Measurements from ENCODE around the gene GOLGA7B.

The GOLGA7B gene

GRCh38 chr10:97911217-97911616 is 61.6 kb downstream of the GOLGA7B start:
- WGBS, 2 donors (ENCODE audit: extremely low coverage in 2 of 2, insufficient read length in 2 of 2, insufficient replicate concordance in 1 of 2) = no CpG with 5 or more reads among the region's 5 CpGs

DNA sequence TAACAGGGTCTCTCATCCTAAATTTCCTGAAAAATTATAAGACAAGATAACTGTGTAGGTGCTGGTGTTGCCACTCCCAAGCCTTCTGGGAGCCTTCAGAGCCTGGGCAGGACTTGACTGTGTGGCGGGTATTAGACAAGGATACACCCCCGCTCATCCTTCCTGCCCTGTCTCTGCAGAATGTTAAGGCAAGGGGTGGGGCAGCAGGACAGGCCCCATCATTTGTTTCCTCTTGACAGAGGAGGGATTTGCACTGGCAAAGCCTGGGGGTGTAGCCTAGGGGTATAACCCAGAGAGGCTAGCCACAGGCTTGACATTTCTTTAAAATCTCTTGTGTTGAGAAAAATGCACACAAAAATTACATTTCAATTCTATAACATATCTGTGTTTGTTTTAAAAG is 63.5 kb downstream of the GOLGA7B start:
- no peak overlapping the region for H2BK5ac ChIP-seq (ENCODE audit: low read length)
- DNase-seq (ENCODE audit: low spot score) = no peak
- H3K27me3 ChIP-seq (ENCODE audit: control insufficient read depth in 3 of 3, insufficient read depth in 3 of 3, low read depth in 1 of 3, low read length in 3 of 3) = peaks cover 0 to 47% (median 0%) of the 10 kb centered on the region in 3 experiments
- H2AFZ ChIP-seq (ENCODE audit: low read length) = no peak overlapping the region
- H3K14ac ChIP-seq (ENCODE audit: low read length) = no peak overlapping the region
- H2AK5ac ChIP-seq (ENCODE audit: low read depth, low read length) = no peak overlapping the region
- H3K36me3 ChIP-seq (replicated peaks in 1 of 2; ENCODE audit: control insufficient read depth in 2 of 2, insufficient read depth in 2 of 2, low read length in 2 of 2) = no peaks in the 10 kb centered on the region
- no CpG with 5 or more reads among the region's 2 CpGs for WGBS, 2 donors (ENCODE audit: extremely low coverage in 2 of 2, insufficient read length in 2 of 2, insufficient replicate concordance in 1 of 2)
- H2BK15ac ChIP-seq (ENCODE audit: low read length) = no peak overlapping the region
- H2BK120ac ChIP-seq (ENCODE audit: low read depth, low read length) = no peak overlapping the region
- H3K9me3 ChIP-seq (replicated peaks in 1 of 2; ENCODE audit: control insufficient read depth in 2 of 2, insufficient read depth in 1 of 2, low read depth in 1 of 2, low read length in 2 of 2) = no peaks in the 10 kb centered on the region
- no peak overlapping the region for H3K18ac ChIP-seq (ENCODE audit: low read length)
- no peak overlapping the region for H3K4ac ChIP-seq (ENCODE audit: low read length)
- no peak overlapping the region for H3K27ac ChIP-seq (replicated peaks; ENCODE audit: low read length)
- H4K91ac ChIP-seq (ENCODE audit: low read depth, low read length, poor library complexity) = no peak overlapping the region
- H3K79me1 ChIP-seq (ENCODE audit: low read depth, low read length) = no peaks in the 10 kb centered on the region
- H2BK12ac ChIP-seq (ENCODE audit: low read length) = no peak overlapping the region
- H4K8ac ChIP-seq (ENCODE audit: low read depth, low read length) = no peak overlapping the region
- no peak overlapping the region for H3K4me2 ChIP-seq (ENCODE audit: insufficient read depth, low read length, poor library complexity, severe bottlenecking)
- no peak overlapping the region for H3K9ac ChIP-seq (ENCODE audit: low read depth, low read length, poor library complexity)
- no peak overlapping the region for H3K4me3 ChIP-seq (ENCODE audit: low read length in 2 of 2)
- H3K4me1 ChIP-seq (ENCODE audit: control insufficient read depth in 2 of 2, insufficient read depth in 1 of 2, low read depth in 1 of 2, low read length in 2 of 2) = peaks cover 0 to 5% of the 10 kb centered on the region in 2 donors
- H3K23ac ChIP-seq (ENCODE audit: low read depth, low read length, poor library complexity) = no peak overlapping the region

More at GRCh38 chr10:97911217-97911616, 61.6 kb downstream of the GOLGA7B start:
- Histone ChIP-seq H2BK120ac (ENCODE audit: low read depth, low read length) (no peak overlapping the region), H2BK12ac (ENCODE audit: low read length) (no peak overlapping the region), H3K9ac (ENCODE audit: low read depth, low read length, poor library complexity) (no peak overlapping the region), H4K8ac (ENCODE audit: low read depth, low read length) (no peak overlapping the region), H3K14ac (ENCODE audit: low read length) (no peak overlapping the region), H2BK15ac (ENCODE audit: low read length) (no peak overlapping the region), H3K4me3 (ENCODE audit: low read length in 2 of 2) (no peak overlapping the region), H3K27ac (replicated peaks; ENCODE audit: low read length) (no peak overlapping the region), H3K18ac (ENCODE audit: low read length) (no peak overlapping the region), H2AFZ (ENCODE audit: low read length) (no peak overlapping the region), H3K27me3 (ENCODE audit: control insufficient read depth in 3 of 3, insufficient read depth in 3 of 3, low read depth in 1 of 3, low read length in 3 of 3) (peaks cover 0 to 54% (median 0%) of the 10 kb centered on the region in 3 experiments), H3K4me2 (ENCODE audit: insufficient read depth, low read length, poor library complexity, severe bottlenecking) (no peak overlapping the region), H3K36me3 (replicated peaks in 1 of 2; ENCODE audit: control insufficient read depth in 2 of 2, insufficient read depth in 2 of 2, low read length in 2 of 2) (no peaks in the 10 kb centered on the region), H3K23ac (ENCODE audit: low read depth, low read length, poor library complexity) (no peak overlapping the region), H3K4me1 (ENCODE audit: control insufficient read depth in 2 of 2, insufficient read depth in 1 of 2, low read depth in 1 of 2, low read length in 2 of 2) (no peaks in the 10 kb centered on the region), H3K9me3 (replicated peaks in 1 of 2; ENCODE audit: control insufficient read depth in 2 of 2, insufficient read depth in 1 of 2, low read depth in 1 of 2, low read length in 2 of 2) (no peaks in the 10 kb centered on the region), H3K4ac (ENCODE audit: low read length) (no peak overlapping the region), H2AK5ac (ENCODE audit: low read depth, low read length) (no peak overlapping the region), H4K91ac (ENCODE audit: low read depth, low read length, poor library complexity) (no peak overlapping the region), H2BK5ac (ENCODE audit: low read length) (no peak overlapping the region), H3K79me1 (ENCODE audit: low read depth, low read length) (no peaks in the 10 kb centered on the region)
- DNase-seq (ENCODE audit: low spot score) = no peak

DNA sequence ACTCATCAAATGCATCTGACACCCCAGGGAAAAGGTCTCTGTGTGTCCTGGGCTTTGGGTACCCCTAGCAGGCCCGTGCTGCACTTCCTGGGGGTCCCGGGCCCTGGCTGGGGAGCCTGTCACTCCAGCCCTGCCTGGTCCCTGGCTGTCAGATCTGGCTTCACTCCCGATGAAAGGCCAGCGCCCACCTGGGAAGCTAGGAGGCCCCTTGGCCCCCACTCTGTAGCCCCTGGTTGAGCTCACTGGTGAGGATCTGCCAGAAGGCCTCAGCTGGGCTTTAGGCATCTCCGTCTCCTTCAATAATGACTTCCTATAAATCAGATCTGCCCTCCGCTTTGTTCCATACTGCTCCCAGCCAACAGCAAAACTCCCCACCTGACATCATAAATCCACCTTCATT is 64.0 kb downstream of the GOLGA7B start:
- no peak overlapping the region for H2BK120ac ChIP-seq (ENCODE audit: low read depth, low read length)
- H3K79me1 ChIP-seq (ENCODE audit: low read depth, low read length) = no peaks in the 10 kb centered on the region
- peaks cover 0 to 47% (median 0%) of the 10 kb centered on the region in 3 experiments for H3K27me3 ChIP-seq (ENCODE audit: control insufficient read depth in 3 of 3, insufficient read depth in 3 of 3, low read depth in 1 of 3, low read length in 3 of 3)
- no CpG with 5 or more reads among the region's 6 CpGs for WGBS, 2 donors (ENCODE audit: extremely low coverage in 2 of 2, insufficient read length in 2 of 2, insufficient replicate concordance in 1 of 2)
- H3K18ac ChIP-seq (ENCODE audit: low read length) = no peak overlapping the region
- H3K27ac ChIP-seq (replicated peaks; ENCODE audit: low read length) = no peak overlapping the region
- H2BK5ac ChIP-seq (ENCODE audit: low read length) = no peak overlapping the region
- no peak overlapping the region for H3K14ac ChIP-seq (ENCODE audit: low read length)
- H4K91ac ChIP-seq (ENCODE audit: low read depth, low read length, poor library complexity) = no peak overlapping the region
- no peak overlapping the region for H2AFZ ChIP-seq (ENCODE audit: low read length)
- H2BK15ac ChIP-seq (ENCODE audit: low read length) = no peak overlapping the region
- no peak overlapping the region for H4K8ac ChIP-seq (ENCODE audit: low read depth, low read length)
- no peak for DNase-seq (ENCODE audit: low spot score)
- peaks cover 0 to 5% of the 10 kb centered on the region in 2 donors for H3K4me1 ChIP-seq (ENCODE audit: control insufficient read depth in 2 of 2, insufficient read depth in 1 of 2, low read depth in 1 of 2, low read length in 2 of 2)
- H2AK5ac ChIP-seq (ENCODE audit: low read depth, low read length) = no peak overlapping the region
- no peaks in the 10 kb centered on the region for H3K36me3 ChIP-seq (replicated peaks in 1 of 2; ENCODE audit: control insufficient read depth in 2 of 2, insufficient read depth in 2 of 2, low read length in 2 of 2)
- no peak overlapping the region for H3K9ac ChIP-seq (ENCODE audit: low read depth, low read length, poor library complexity)
- H3K4ac ChIP-seq (ENCODE audit: low read length) = no peak overlapping the region
- no peak overlapping the region for H3K4me2 ChIP-seq (ENCODE audit: insufficient read depth, low read length, poor library complexity, severe bottlenecking)
- no peak overlapping the region for H2BK12ac ChIP-seq (ENCODE audit: low read length)
- no peaks in the 10 kb centered on the region for H3K9me3 ChIP-seq (replicated peaks in 1 of 2; ENCODE audit: control insufficient read depth in 2 of 2, insufficient read depth in 1 of 2, low read depth in 1 of 2, low read length in 2 of 2)
- no peak overlapping the region for H3K23ac ChIP-seq (ENCODE audit: low read depth, low read length, poor library complexity)
- no peak overlapping the region for H3K4me3 ChIP-seq (ENCODE audit: low read length in 2 of 2)

DNA sequence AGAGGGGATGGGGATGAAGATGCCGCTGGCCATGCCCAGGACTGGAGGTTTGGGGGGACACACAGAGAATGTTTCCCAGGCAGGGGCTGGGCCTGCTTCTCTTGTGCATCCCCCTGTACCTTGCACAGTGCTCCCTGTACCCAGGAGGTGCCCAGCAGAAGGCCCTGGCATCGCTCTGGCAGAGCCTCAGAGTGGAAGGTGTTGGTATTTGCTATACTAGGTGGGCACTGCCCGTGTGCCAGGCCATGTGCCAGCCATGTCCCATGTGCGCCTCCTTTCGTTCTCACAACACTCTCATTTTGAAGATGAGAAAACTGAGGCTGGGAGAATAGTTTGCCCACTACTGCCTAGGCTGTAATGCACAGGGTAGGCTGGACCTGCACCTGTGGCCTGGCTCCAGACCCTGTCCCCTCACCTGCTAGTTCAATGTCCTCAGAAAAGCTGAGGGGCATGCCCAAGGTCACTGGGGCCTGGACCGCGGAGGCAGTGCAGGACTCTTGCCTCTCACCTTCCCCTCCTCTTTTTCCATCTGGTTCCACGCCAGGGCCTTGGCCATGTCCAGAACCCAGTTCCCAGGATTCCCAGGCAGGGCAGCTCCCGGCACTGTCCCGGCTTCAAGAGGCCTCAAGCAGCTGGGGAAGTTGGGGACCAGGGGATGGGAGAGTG is 64.7 kb downstream of the GOLGA7B start:
- no peaks in the 10 kb centered on the region for H3K79me1 ChIP-seq (ENCODE audit: low read depth, low read length)
- H2BK12ac ChIP-seq (ENCODE audit: low read length) = no peak overlapping the region
- no peak overlapping the region for H3K4ac ChIP-seq (ENCODE audit: low read length)
- no peaks in the 10 kb centered on the region for H3K9me3 ChIP-seq (replicated peaks in 1 of 2; ENCODE audit: control insufficient read depth in 2 of 2, insufficient read depth in 1 of 2, low read depth in 1 of 2, low read length in 2 of 2)
- peak overlapping the region; percentile 87 for H2BK15ac ChIP-seq (ENCODE audit: low read length)
- no peak for DNase-seq (ENCODE audit: low spot score)
- no peak overlapping the region for H2BK120ac ChIP-seq (ENCODE audit: low read depth, low read length)
- no peak overlapping the region for H3K4me2 ChIP-seq (ENCODE audit: insufficient read depth, low read length, poor library complexity, severe bottlenecking)
- no peak overlapping the region for H3K9ac ChIP-seq (ENCODE audit: low read depth, low read length, poor library complexity)
- no peak overlapping the region for H3K23ac ChIP-seq (ENCODE audit: low read depth, low read length, poor library complexity)
- H4K8ac ChIP-seq (ENCODE audit: low read depth, low read length) = no peak overlapping the region
- no peak overlapping the region for H3K14ac ChIP-seq (ENCODE audit: low read length)
- no peak overlapping the region for H2BK5ac ChIP-seq (ENCODE audit: low read length)
- H3K27ac ChIP-seq (replicated peaks; ENCODE audit: low read length) = no peak overlapping the region
- H2AFZ ChIP-seq (ENCODE audit: low read length) = peak overlapping the region; percentile 42
- H3K4me1 ChIP-seq (ENCODE audit: control insufficient read depth in 2 of 2, insufficient read depth in 1 of 2, low read depth in 1 of 2, low read length in 2 of 2) = peaks cover 0 to 5% of the 10 kb centered on the region in 2 donors
- no CpG with 5 or more reads among the region's 10 CpGs for WGBS, 2 donors (ENCODE audit: extremely low coverage in 2 of 2, insufficient read length in 2 of 2, insufficient replicate concordance in 1 of 2)
- H3K4me3 ChIP-seq (ENCODE audit: low read length in 2 of 2) = no peak overlapping the region
- H2AK5ac ChIP-seq (ENCODE audit: low read depth, low read length) = peak overlapping the region; percentile 70
- H3K27me3 ChIP-seq (ENCODE audit: control insufficient read depth in 3 of 3, insufficient read depth in 3 of 3, low read depth in 1 of 3, low read length in 3 of 3) = peaks cover 0 to 40% (median 0%) of the 10 kb centered on the region in 3 experiments
- H3K18ac ChIP-seq (ENCODE audit: low read length) = no peak overlapping the region
- no peak overlapping the region for H4K91ac ChIP-seq (ENCODE audit: low read depth, low read length, poor library complexity)
- no peaks in the 10 kb centered on the region for H3K36me3 ChIP-seq (replicated peaks in 1 of 2; ENCODE audit: control insufficient read depth in 2 of 2, insufficient read depth in 2 of 2, low read length in 2 of 2)

All from neuronal stem cell (in vitro differentiated cells).